ENCODE results near the gene FNDC10. TPM values are rescaled to one million over a fixed set of nuclear protein-coding genes. Genes with fewer than 3 reads are reported as not detected.

The FNDC10 gene
- total RNA-seq, 1 experiment from 2014 or later, result 15.6 TPM

DNA sequence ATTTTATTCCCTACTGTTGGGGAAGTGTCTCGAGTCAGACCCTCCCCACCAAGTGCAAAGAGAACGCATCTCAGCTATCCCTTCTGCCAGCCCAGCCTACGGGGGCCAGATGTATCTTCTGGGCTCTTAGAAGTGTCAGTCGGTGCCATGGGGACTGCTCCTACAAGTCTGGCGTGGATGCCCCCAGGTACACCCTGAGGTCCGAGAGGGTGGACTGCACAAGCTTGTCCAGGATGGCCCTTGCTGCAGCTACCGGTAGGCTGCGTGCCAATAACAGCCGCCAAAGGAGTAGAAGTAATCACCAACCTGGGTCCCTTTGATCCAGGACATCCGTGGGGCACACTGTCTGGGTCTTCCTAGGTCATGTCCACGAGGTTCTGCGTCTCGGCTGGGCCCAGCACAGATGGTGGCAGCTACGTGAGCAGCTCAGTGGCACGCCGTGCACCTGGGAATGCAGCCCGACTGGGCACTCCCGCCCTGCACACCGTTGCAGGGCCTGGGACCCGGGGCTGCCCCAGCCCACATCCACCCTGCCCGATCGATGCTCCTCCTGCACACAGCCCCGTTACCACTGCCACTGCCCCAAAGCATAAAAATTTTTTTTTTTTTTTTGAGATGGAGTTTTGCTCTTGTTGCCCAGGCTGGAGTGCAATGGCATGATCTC is 16.5 kb downstream of the FNDC10 start:
- intact Hi-C loops (cut with micrococcal nuclease; ENCODE audit: unreplicated experiment), result no loop called here
- no TSS peak for BruUV-seq (replicated peaks)
- POLR2A ChIA-PET, result no interaction called here

DNA sequence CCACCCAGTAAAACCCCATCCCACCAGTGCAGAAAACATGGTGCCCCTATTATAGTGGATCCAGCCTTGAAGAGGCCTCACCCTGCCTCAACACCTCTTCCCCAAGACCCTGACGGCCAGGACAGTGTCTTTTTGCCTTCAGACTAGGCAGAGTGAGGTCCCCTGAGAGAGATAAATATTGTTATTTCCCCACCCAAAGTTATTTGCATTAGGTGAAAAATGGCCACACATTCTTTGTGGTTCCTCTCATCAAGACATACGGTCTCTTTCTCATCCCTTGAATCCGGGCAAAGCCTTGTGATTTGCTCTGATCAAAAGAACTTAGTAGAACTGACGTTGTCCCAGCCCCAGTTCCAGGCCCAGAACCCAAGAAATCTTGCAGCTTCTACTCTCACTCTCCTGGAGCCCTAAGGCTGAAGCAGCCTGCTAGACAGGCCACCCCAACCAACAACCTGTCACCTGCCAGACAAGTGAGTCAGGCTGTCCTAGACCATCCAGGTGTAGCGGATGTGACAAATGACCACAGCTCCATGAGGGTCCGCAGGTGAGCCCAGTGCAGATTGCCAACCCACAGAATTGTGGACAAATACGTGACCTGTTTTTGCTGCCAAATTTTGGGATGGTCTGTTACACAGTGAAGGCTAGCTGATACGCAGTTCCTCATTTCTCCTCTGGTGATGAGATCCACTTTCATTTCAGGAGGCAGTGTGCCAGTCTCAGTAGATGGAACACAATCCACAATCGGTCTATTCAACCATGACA is 17.2 kb downstream of the FNDC10 start:
- POLR2A ChIA-PET, result no interaction called here
- no peak overlapping the region for H3K27ac Mint-ChIP-seq (ENCODE audit: unreplicated experiment)
- CTCF ChIA-PET, result no interaction called here

More for the DNA sequence above, 16.5 kb downstream of the FNDC10 start:
- Mint-ChIP-seq H3K4me3 (ENCODE audit: unreplicated experiment) (no peak overlapping the region), H3K9me3 (ENCODE audit: unreplicated experiment) (no peaks in the 10 kb centered on the region), H3K27ac (ENCODE audit: unreplicated experiment) (no peak overlapping the region), H3K4me1 (ENCODE audit: low read depth, unreplicated experiment) (no peaks in the 10 kb centered on the region), H3K36me3 (ENCODE audit: insufficient read depth, unreplicated experiment) (no peaks in the 10 kb centered on the region), H3K27me3 (ENCODE audit: insufficient read depth, unreplicated experiment) (no peaks in the 10 kb centered on the region)
- Histone ChIP-seq H3K9me3 (no peaks in the 10 kb centered on the region), H3K27me3 (replicated peaks; ENCODE audit: control insufficient read depth, insufficient read depth, low read length) (no peaks in the 10 kb centered on the region), H3K4me1 (no peaks in the 10 kb centered on the region), H3K36me3 (ENCODE audit: control insufficient read depth, insufficient read depth, low read length) (no peaks in the 10 kb centered on the region), H3K4me3 (ENCODE audit: low read depth, low read length) (no peak overlapping the region)
- no peak for DNase-seq
- TF ChIP-seq, protein P1, sequence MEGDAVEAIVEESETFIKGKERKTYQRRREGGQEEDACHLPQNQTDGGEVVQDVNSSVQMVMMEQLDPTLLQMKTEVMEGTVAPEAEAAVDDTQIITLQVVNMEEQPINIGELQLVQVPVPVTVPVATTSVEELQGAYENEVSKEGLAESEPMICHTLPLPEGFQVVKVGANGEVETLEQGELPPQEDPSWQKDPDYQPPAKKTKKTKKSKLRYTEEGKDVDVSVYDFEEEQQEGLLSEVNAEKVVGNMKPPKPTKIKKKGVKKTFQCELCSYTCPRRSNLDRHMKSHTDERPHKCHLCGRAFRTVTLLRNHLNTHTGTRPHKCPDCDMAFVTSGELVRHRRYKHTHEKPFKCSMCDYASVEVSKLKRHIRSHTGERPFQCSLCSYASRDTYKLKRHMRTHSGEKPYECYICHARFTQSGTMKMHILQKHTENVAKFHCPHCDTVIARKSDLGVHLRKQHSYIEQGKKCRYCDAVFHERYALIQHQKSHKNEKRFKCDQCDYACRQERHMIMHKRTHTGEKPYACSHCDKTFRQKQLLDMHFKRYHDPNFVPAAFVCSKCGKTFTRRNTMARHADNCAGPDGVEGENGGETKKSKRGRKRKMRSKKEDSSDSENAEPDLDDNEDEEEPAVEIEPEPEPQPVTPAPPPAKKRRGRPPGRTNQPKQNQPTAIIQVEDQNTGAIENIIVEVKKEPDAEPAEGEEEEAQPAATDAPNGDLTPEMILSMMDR (IDR thresholded peaks at IDR 0.05; ENCODE audit: insufficient read depth in 1 of 2, low read depth in 1 of 2, low read length in 1 of 2, severe bottlenecking in 1 of 2, unreplicated experiment in 1 of 2), result no peak
- CTCF ChIA-PET, result no interaction called here

DNA sequence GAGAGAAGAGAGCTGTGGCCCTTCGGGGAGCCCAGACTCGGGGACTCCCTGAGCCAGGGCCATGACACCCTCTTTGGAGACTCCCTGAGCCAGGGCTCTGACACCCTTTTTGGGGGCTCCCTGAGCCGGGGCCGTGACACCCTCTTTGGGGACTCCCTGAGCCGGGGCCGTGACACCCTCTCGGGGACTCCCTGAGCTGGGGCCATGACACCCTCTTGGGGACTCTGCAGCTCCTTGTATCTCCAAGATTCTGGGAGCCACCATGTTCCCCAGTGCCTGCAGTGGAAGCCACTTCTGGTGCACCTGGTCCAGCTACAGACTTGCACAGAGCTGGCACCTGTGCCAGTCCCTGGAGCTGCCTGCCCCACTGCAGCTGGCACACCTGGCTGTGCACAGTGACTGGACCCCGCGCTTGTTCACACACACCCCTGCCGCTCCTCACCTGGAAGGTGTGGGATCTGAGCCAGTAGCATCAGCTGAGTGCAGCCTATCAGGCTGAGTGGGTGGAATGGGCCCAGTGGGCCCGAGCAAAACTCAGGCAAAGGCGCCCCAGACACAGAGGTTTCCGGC is 21.5 kb downstream of the FNDC10 start:
- H3K27me3 ChIP-seq (replicated peaks; ENCODE audit: control insufficient read depth, insufficient read depth, low read length), result no peaks in the 10 kb centered on the region
- Mint-ChIP-seq H3K4me3 (ENCODE audit: unreplicated experiment) (no peak overlapping the region), H3K9me3 (ENCODE audit: unreplicated experiment) (no peaks in the 10 kb centered on the region), H3K36me3 (ENCODE audit: insufficient read depth, unreplicated experiment) (peaks cover 18% of the 10 kb centered on the region), H3K4me1 (ENCODE audit: low read depth, unreplicated experiment) (peaks cover 6% of the 10 kb centered on the region), H3K27me3 (ENCODE audit: insufficient read depth, unreplicated experiment) (no peaks in the 10 kb centered on the region), H3K27ac (ENCODE audit: unreplicated experiment) (no peak overlapping the region)
- DNase-seq, result no peak
- no peaks in the 10 kb centered on the region for H3K36me3 ChIP-seq (ENCODE audit: control insufficient read depth, insufficient read depth, low read length)
- CTCF ChIA-PET, result interaction anchor here (1.1 kb wide), 1 partner anchor 19 kb away, joined by 3 read pairs; no protein-coding TSS in a partner anchor
- H3K4me1 ChIP-seq, result no peaks in the 10 kb centered on the region
- BruUV-seq (replicated peaks), result no TSS peak
- TF ChIP-seq, protein P1 (IDR thresholded peaks at IDR 0.05; ENCODE audit: insufficient read depth in 1 of 2, low read depth in 1 of 2, low read length in 1 of 2, severe bottlenecking in 1 of 2, unreplicated experiment in 1 of 2), result no peak
- intact Hi-C loops (cut with micrococcal nuclease; ENCODE audit: unreplicated experiment), result no loop called here
- H3K9me3 ChIP-seq, result no peaks in the 10 kb centered on the region
- POLR2A ChIA-PET, result no interaction called here
- no peak overlapping the region for H3K4me3 ChIP-seq (ENCODE audit: low read depth, low read length)

More for the DNA sequence above, 17.2 kb downstream of the FNDC10 start:
- BruUV-seq (replicated peaks), result no TSS peak
- Histone ChIP-seq H3K27me3 (replicated peaks; ENCODE audit: control insufficient read depth, insufficient read depth, low read length) (no peaks in the 10 kb centered on the region), H3K36me3 (ENCODE audit: control insufficient read depth, insufficient read depth, low read length) (no peaks in the 10 kb centered on the region), H3K4me3 (ENCODE audit: low read depth, low read length) (no peak overlapping the region), H3K4me1 (no peaks in the 10 kb centered on the region), H3K9me3 (no peaks in the 10 kb centered on the region)
- Mint-ChIP-seq H3K4me1 (ENCODE audit: low read depth, unreplicated experiment) (no peaks in the 10 kb centered on the region), H3K9me3 (ENCODE audit: unreplicated experiment) (no peaks in the 10 kb centered on the region), H3K36me3 (ENCODE audit: insufficient read depth, unreplicated experiment) (no peaks in the 10 kb centered on the region), H3K27me3 (ENCODE audit: insufficient read depth, unreplicated experiment) (no peaks in the 10 kb centered on the region), H3K4me3 (ENCODE audit: unreplicated experiment) (no peak overlapping the region)
- TF ChIP-seq, protein P1 (IDR thresholded peaks at IDR 0.05; ENCODE audit: insufficient read depth in 1 of 2, low read depth in 1 of 2, low read length in 1 of 2, severe bottlenecking in 1 of 2, unreplicated experiment in 1 of 2), result no peak
- intact Hi-C loops (cut with micrococcal nuclease; ENCODE audit: unreplicated experiment), result no loop called here
- DNase-seq, result no peak

All from Caco-2 (cell line).